ENCODE data around the gene ANKHD1.

- TF ChIP-seq KLF16 (tag by site-specific recombination; IDR thresholded peaks at IDR 0.05) (no peak), CTCF (tag by site-specific recombination; IDR thresholded peaks at IDR 0.05) (no peak), ZNF585B (tag by site-specific recombination; IDR thresholded peaks at IDR 0.05) (no peak), ZNF324 (tag by site-specific recombination; IDR thresholded peaks at IDR 0.05) (no peak), INSM2 (tag by site-specific recombination; IDR thresholded peaks at IDR 0.05) (no peak), ZNF776 (tag by site-specific recombination; IDR thresholded peaks at IDR 0.05; ENCODE audit: borderline replicate concordance) (no peak), ZNF121 (tag by site-specific recombination; IDR thresholded peaks at IDR 0.05) (no peak)
Observed at GRCh38 chr5:140363631-140364471, 37.8 kb upstream of the ANKHD1 start.

All from HEK293 (cell line).